HG02852 (cell line): ENCODE results near the gene CBR4.

ENCODE experiments used
- ATAC-seq: cut with Tn5 transposase; IDR thresholded peaks from one replicate; pipeline ENCODE4 v1.9.1; 2021; ENCODE audit warnings: mild to moderate bottlenecking, moderate library complexity; ENCODE audit not compliant: unreplicated experiment

Gene CBR4

DNA sequence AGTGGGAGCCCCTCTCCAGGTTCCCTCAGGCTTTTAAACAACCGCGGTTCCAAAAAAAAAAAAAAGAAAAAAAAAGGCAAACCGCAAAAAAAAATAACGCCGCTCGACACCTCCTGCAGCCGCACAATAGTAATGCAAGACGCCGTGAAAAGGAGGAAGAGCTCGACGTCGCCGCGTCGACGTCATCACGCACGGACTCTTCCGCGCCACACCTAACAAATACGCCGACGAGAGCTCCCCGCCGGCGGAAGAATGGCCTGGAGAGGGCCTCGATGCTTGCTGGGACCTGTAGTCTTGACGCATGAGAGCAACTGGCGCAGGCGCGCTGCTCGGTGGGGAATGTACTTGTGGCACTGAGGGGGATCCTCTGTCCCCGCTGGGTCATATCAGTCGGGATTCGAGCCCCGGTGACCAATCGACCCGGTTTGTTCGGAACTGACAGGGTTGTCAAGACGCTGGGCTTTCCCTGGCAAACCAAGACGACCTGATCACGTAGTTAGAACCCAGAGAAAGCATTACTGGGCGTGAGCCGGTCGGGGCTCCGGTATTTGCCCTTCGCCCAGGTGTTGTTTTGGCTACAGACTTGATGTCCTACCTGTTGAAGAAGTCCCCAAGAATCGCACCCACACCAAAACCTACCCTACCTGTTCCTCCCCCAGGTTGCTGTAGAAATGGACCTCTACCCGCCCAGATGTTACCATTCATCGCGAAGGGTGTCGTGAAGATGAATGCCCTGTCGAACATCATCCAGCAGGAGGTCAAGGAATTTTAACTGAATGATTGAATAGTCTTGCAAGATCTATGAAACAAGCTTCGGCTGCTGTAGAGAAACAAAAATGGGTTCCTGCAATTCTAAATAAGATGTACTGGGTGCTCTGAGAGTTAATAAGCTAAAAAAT is at the start of gene CBR4:
Gene CBR4, minus strand, starts transcription at position 131 of the 899 bp plus-strand sequence. CDS start 166 bp downstream, outside the sequence.
- ATAC-seq, result peak; percentile 97

DNA sequence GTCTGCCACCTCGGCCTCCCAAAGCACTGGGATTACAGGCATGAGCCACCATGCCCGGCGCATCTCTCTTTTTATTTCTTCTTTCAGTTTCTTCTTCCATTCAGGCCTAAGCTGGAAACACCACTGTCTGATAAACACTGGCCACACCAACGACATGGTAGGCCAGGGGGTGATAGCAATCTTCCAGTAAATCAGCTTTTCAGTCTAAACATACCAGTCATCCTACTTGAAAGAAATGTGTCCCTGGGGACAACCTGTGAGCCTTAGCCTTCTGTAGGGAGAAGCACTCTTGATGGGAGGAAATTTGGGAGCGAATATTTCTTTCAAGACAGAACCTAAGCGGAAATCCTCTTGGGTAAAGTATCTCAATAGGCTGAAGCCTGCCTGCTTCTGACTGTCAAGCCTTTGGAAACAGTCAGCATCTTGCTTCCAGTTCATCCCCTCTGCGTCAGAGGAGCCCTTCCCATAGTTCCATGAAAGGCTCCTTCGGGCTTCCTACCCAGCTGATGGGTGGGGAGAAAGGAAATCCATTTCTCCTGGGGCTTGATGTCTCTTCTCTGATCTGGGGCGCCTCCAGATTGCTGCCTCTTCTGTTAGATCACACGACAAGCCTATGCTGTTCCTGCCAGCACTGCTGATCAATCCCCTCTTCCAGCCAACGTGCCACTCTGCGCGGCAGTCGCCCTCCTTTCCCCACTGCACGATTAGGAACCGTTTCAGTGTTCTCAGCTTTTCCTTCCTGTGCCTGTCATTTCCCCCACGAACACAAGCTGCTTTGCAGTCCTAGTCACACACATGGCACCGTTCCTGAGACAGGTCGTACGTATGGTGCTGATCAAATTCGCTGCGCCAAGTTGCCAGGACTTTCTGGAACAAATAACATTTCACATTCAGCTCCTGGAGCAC is 49.5 kb upstream of the CBR4 start:
- no peak for ATAC-seq

DNA sequence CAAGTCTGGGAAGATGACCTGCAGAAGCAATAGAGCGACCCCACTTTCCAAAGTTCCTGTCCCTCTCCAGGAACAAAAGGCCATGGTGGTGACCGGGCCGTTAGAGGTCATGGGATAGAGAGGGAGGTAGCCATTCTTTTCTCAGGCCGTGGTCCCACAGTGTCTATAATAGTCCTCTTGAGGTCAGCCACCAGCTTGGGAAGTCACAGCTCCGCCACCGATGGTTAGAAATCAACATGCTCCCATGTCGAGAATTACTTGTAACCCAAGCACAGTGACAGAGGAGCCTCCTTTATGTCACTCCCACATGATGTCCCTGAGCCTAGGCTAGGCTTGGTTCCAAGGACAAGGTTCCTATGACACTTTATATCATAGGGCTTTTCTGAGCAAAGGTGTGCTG is 48.3 kb upstream of the CBR4 start:
- ATAC-seq, result no peak

GRCh38 chr4:169054879-169055278 is 44.8 kb upstream of the CBR4 start:
- peak; percentile 82 for ATAC-seq

DNA sequence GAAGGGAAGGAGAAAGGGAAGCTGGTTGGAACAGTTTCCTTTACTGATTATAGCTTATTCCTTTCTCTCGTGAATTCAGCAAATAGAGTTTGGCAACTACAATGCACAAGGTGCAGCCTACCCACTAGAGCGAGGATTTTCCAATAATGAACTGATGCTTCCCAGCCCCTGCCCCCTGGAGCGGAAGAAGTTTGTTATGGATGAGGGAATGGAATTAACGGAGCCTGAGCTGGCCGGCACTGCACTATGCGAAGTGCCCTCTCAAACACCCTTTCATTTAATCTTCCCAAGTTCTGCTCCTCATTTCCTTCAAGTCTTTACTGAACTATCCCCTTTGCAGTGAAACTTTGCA is 42.5 kb upstream of the CBR4 start:
- ATAC-seq, result no peak

- no peak for ATAC-seq
These were observed 41.9 kb upstream of the CBR4 start for GRCh38 chr4:169051761-169052593.

DNA sequence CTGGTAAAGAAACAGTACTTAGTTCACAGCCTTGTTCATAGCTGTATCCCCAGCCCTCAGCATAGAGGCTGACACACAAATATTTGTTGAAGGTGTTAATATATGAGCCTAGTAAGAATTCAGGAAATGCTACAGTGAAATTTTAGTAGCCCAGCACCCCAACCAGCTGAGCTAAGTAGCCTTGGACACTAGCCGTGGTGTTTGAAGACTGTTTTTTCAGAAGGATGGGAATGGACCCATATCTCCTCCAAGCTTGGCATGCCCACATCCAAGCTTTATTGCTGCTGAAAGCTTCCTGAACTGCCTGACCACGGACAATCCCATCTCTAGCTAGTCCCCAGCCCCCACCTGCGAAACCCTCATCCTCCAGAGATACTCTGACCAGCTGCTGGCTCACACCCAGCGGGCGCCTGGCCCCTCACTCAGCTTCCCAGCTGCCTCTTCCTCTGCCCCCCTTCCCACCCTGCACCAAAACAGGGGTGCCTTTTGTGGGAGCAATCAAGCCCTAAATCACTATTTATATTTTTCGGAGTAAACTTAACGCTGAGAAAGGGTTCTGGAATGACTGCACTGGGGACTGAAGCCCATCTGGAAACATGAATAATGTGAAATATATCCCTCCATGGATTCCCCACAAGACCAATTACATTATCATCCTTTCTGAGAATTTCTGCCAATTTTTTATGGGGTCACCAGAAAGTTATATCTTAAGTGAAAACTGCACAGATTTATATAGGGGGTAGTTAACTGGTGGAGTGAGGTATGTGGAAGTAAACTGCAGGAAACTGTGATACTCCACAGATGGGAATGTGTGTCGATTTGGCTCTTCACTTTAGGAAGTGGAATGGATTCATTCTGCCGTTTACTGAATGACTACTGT is 41.1 kb upstream of the CBR4 start:
- ATAC-seq, result no peak

- no peak for ATAC-seq
These were observed 40.2 kb upstream of the CBR4 start for GRCh38 chr4:169050284-169050683.

- no peak for ATAC-seq
These were observed 38.9 kb upstream of the CBR4 start for GRCh38 chr4:169048868-169049414.

- ATAC-seq, result no peak
These were observed 37.9 kb upstream of the CBR4 start for GRCh38 chr4:169047956-169048355.

- ATAC-seq, result no peak
These were observed 36.0 kb upstream of the CBR4 start for GRCh38 chr4:169045862-169046584.

- ATAC-seq, result no peak
These were observed 34.8 kb upstream of the CBR4 start for GRCh38 chr4:169044714-169045447.

- no peak for ATAC-seq
These were observed 32.6 kb upstream of the CBR4 start for GRCh38 chr4:169042608-169043007.

- no peak for ATAC-seq
These were observed 30.7 kb upstream of the CBR4 start for GRCh38 chr4:169040559-169041261.

- no peak for ATAC-seq
These were observed 29.3 kb upstream of the CBR4 start for GRCh38 chr4:169039251-169039954.

DNA sequence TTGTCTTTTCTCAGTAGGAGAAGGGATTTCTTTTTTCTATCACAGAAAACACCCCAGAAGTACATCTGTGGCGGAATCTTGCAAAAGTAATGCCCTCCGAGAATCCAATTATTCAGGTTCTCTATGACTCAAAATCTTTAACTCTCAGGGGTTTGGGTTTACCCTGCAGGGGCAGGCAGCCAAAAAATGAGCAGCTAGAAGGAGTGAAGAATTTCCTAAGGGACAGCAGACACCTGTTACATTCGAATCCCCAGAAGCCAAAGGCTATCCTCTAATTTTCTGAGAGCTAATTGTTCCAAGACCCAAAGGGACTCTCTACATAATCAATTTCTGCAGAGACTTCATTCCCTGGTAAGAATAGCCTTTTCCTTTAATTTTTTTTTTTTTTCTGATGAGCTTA is 27.5 kb upstream of the CBR4 start:
- ATAC-seq, result no peak
